GM18519 (cell line): ENCODE measurements around the gene SLC19A1.

ENCODE experiments used
- ATAC-seq: cut with Tn5 transposase; IDR thresholded peaks from one replicate; pipeline ENCODE4 v1.9.1; 2021; ENCODE audit warnings: mild to moderate bottlenecking, moderate library complexity; ENCODE audit not compliant: unreplicated experiment, low FRiP score

SLC19A1 gene

GRCh38 chr21:45482899-45483821 is 59.1 kb downstream of the SLC19A1 start:
- no peak for ATAC-seq

GRCh38 chr21:45481977-45482898 is 60.0 kb downstream of the SLC19A1 start:
- no peak for ATAC-seq

- no peak for ATAC-seq
Observed at GRCh38 chr21:45481566-45481965, 60.7 kb downstream of the SLC19A1 start.

GRCh38 chr21:45480701-45481500 is 61.3 kb downstream of the SLC19A1 start:
- no peak for ATAC-seq

- ATAC-seq: no peak
Observed at GRCh38 chr21:45479691-45480675, 62.3 kb downstream of the SLC19A1 start.

GRCh38 chr21:45478816-45479669 is 63.2 kb downstream of the SLC19A1 start:
- ATAC-seq: no peak

GRCh38 chr21:45478115-45478801 is 64.0 kb downstream of the SLC19A1 start:
- ATAC-seq: no peak

- no peak for ATAC-seq
Observed at GRCh38 chr21:45477176-45478114, 64.8 kb downstream of the SLC19A1 start.

GRCh38 chr21:45476582-45476981 is 65.7 kb downstream of the SLC19A1 start:
- ATAC-seq: no peak

GRCh38 chr21:45475797-45476570 is 66.3 kb downstream of the SLC19A1 start:
- ATAC-seq: no peak

GRCh38 chr21:45475004-45475685 is 67.1 kb downstream of the SLC19A1 start:
- ATAC-seq: no peak

GRCh38 chr21:45474323-45474950 is 67.8 kb downstream of the SLC19A1 start:
- ATAC-seq: no peak

- no peak for ATAC-seq
Observed at GRCh38 chr21:45473496-45474322, 68.5 kb downstream of the SLC19A1 start.
